Mesenchymal stem cell (in vitro differentiated cells and primary cell): ENCODE results near the gene ACSL3.

ENCODE experiments used
- DNase-seq: peaks from one replicate; pipeline ENCODE4 v3.0.0-alpha.2; 2013
- H2AFZ ChIP-seq: one replicate; pipeline ENCODE4 v1.6.1; 2013; ENCODE audit warnings: low read depth, mild to moderate bottlenecking, control low read depth, inconsistent platforms, low read length, moderate library complexity
- H2AK5ac ChIP-seq: 2 replicates; pipeline ENCODE4 v1.6.1; 2013; ENCODE audit warnings: low read length, moderate library complexity, mild to moderate bottlenecking, inconsistent platforms; ENCODE audit not compliant: severe bottlenecking
- H2BK120ac ChIP-seq: one replicate; pipeline ENCODE4 v1.6.1; 2013; ENCODE audit warnings: low read depth, mild to moderate bottlenecking, inconsistent platforms, low read length, moderate library complexity
- H2BK12ac ChIP-seq, 2 experiments: one replicate each; pipeline ENCODE4 v1.6.1; 2013; ENCODE audit warnings: inconsistent platforms in 2 of 2, low read length in 2 of 2, mild to moderate bottlenecking in 2 of 2, moderate library complexity in 2 of 2, control low read depth in 1 of 2
- H2BK15ac ChIP-seq: one replicate; pipeline ENCODE4 v1.6.1; 2013; ENCODE audit warnings: mild to moderate bottlenecking, low read depth, inconsistent platforms; ENCODE audit not compliant: poor library complexity, severe bottlenecking
- H2BK5ac ChIP-seq: 2 replicates; pipeline ENCODE4 v1.6.1; 2013; ENCODE audit warnings: low read depth, mild to moderate bottlenecking, low read length, control low read depth, inconsistent platforms; ENCODE audit not compliant: poor library complexity, severe bottlenecking
- H3K14ac ChIP-seq, 2 experiments: one replicate each; pipeline ENCODE4 v1.6.1; 2013; ENCODE audit warnings: inconsistent platforms in 2 of 2, low read length in 2 of 2, control low read depth in 1 of 2, mild to moderate bottlenecking in 1 of 2, moderate library complexity in 1 of 2
- H3K18ac ChIP-seq, 2 experiments: one replicate each; pipeline ENCODE4 v1.6.1; 2013; ENCODE audit warnings: inconsistent platforms in 2 of 2, low read length in 2 of 2, control low read depth in 1 of 2, low read depth in 1 of 2, mild to moderate bottlenecking in 1 of 2
- H3K23ac ChIP-seq, 2 experiments: one replicate each; pipeline ENCODE4 v1.6.1; 2013; ENCODE audit warnings: inconsistent platforms in 2 of 2, low read length in 2 of 2, mild to moderate bottlenecking in 2 of 2, moderate library complexity in 2 of 2, control low read depth in 1 of 2
- H3K27ac ChIP-seq: 2 replicates; pipeline ENCODE4 v1.5.1; 2013; ENCODE audit warnings: mild to moderate bottlenecking, moderate library complexity, low read length, control low read depth, inconsistent platforms; ENCODE audit not compliant: poor library complexity, severe bottlenecking
- H3K27me3 ChIP-seq, 2 experiments: 2 replicates each; pipeline versions ENCODE4 v1.6.1 to v1.7.0; 2013; ENCODE audit warnings: low read length in 2 of 2, mild to moderate bottlenecking in 2 of 2, moderate library complexity in 2 of 2, control low read depth in 1 of 2, inconsistent platforms in 1 of 2; ENCODE audit not compliant: control insufficient read depth in 1 of 2, insufficient read depth in 1 of 2
- H3K36me3 ChIP-seq, 2 experiments: 2 replicates each; pipeline versions ENCODE4 v1.6.1 to v1.7.0; 2013; ENCODE audit warnings: low read length in 2 of 2, control low read depth in 1 of 2, inconsistent platforms in 1 of 2, low read depth in 1 of 2, mild to moderate bottlenecking in 1 of 2; ENCODE audit not compliant: insufficient read depth in 2 of 2, control insufficient read depth in 1 of 2
- H3K4ac ChIP-seq, 2 experiments: one replicate each; pipeline ENCODE4 v1.6.1; 2013; ENCODE audit warnings: inconsistent platforms in 2 of 2, low read length in 2 of 2, mild to moderate bottlenecking in 2 of 2, moderate library complexity in 2 of 2, control low read depth in 1 of 2, low read depth in 1 of 2
- H3K4me1 ChIP-seq: 2 replicates; pipeline ENCODE4 v1.6.1; 2013; ENCODE audit warnings: low read depth, low read length, control low read depth; ENCODE audit not compliant: control insufficient read depth, insufficient read depth
- H3K4me2 ChIP-seq: 2 replicates; pipeline ENCODE4 v1.6.1; 2013; ENCODE audit warnings: low read length, mild to moderate bottlenecking, inconsistent platforms; ENCODE audit not compliant: poor library complexity, severe bottlenecking
- H3K4me3 ChIP-seq, 2 experiments: 2 replicates each; pipeline versions ENCODE4 v1.5.1 to v1.7.0; 2013; ENCODE audit warnings: low read length in 2 of 2, mild to moderate bottlenecking in 2 of 2, control low read depth in 1 of 2, low read depth in 1 of 2; ENCODE audit not compliant: insufficient read depth in 1 of 2
- H3K79me1 ChIP-seq: replicated peaks from 2 replicates; pipeline ENCODE4 v1.6.1; 2013; ENCODE audit warnings: mild to moderate bottlenecking, control low read depth, low read length, inconsistent platforms; ENCODE audit not compliant: poor library complexity, severe bottlenecking
- H3K9ac ChIP-seq: 2 replicates; pipeline ENCODE4 v1.7.0; 2013; ENCODE audit warnings: mild to moderate bottlenecking, low read length, moderate library complexity
- H3K9me3 ChIP-seq: 2 replicates; pipeline ENCODE4 v1.7.0; 2013; ENCODE audit warnings: mild to moderate bottlenecking, low read length; ENCODE audit not compliant: control insufficient read depth
- H4K8ac ChIP-seq: one replicate; pipeline ENCODE4 v1.6.1; 2013; ENCODE audit warnings: inconsistent platforms, mild to moderate bottlenecking, low read length, moderate library complexity
- H4K91ac ChIP-seq: one replicate; pipeline ENCODE4 v1.6.1; 2013; ENCODE audit warnings: mild to moderate bottlenecking, low read length, inconsistent platforms
- WGBS: methylation state at CpG from one replicate; pipeline ENCODE4 v1.1.7; 2013; ENCODE audit warnings: mixed read lengths; 5-methylcytosine and 5-hydroxymethylcytosine counted together

The ACSL3 gene

GRCh38 chr2:222887124-222887523, 26.3 kb downstream of the ACSL3 start:
- Histone ChIP-seq H2BK12ac (no peak overlapping the region), H2AFZ (no peak overlapping the region), H2BK5ac (no peak overlapping the region), H3K27ac (no peak overlapping the region), H4K8ac (no peak overlapping the region), H3K18ac (no peak overlapping the region), H2AK5ac (no peak overlapping the region), H3K4me2 (no peak overlapping the region), H3K9ac (no peak overlapping the region), H4K91ac (no peak overlapping the region), H3K27me3 (no peaks in the 10 kb centered on the region), H3K79me1 (peaks cover 17% of the 10 kb centered on the region), H3K4ac (no peak overlapping the region), H2BK120ac (no peak overlapping the region), H3K14ac (no peak overlapping the region), H3K9me3 (no peaks in the 10 kb centered on the region), H3K36me3 (peaks cover 0 to 22% of the 10 kb centered on the region in 2 experiments), H3K4me3 (no peak overlapping the region), H3K23ac (no peak overlapping the region), H2BK15ac (no peak overlapping the region), H3K4me1 (no peaks in the 10 kb centered on the region)
- 100% methylated on average over 1 of the region's 1 CpG for WGBS
- DNase-seq = no peak

GRCh38 chr2:222888716-222889115, 27.9 kb downstream of the ACSL3 start:
- no peak overlapping the region for H3K4me2 ChIP-seq
- H3K79me1 ChIP-seq = peaks cover 19% of the 10 kb centered on the region
- H3K27ac ChIP-seq = no peak overlapping the region
- H2BK15ac ChIP-seq = no peak overlapping the region
- H3K23ac ChIP-seq = no peak overlapping the region
- peaks cover 0 to 22% of the 10 kb centered on the region in 2 experiments for H3K36me3 ChIP-seq
- H2AK5ac ChIP-seq = no peak overlapping the region
- H4K91ac ChIP-seq = no peak overlapping the region
- no peak overlapping the region for H3K9ac ChIP-seq
- H2BK5ac ChIP-seq = no peak overlapping the region
- H2AFZ ChIP-seq = no peak overlapping the region
- no peak overlapping the region for H2BK12ac ChIP-seq
- H3K4me3 ChIP-seq = no peak overlapping the region
- no peaks in the 10 kb centered on the region for H3K9me3 ChIP-seq
- H3K27me3 ChIP-seq = no peaks in the 10 kb centered on the region
- no peak overlapping the region for H3K18ac ChIP-seq
- no peak overlapping the region for H3K4ac ChIP-seq
- no peak overlapping the region for H4K8ac ChIP-seq
- H3K4me1 ChIP-seq = no peaks in the 10 kb centered on the region
- H3K14ac ChIP-seq = no peak overlapping the region
- no peak for DNase-seq
- WGBS = 98% methylated on average over 5 of the region's 7 CpGs
- H2BK120ac ChIP-seq = no peak overlapping the region

- no peak overlapping the region for H3K23ac ChIP-seq
- no peaks in the 10 kb centered on the region for H3K4me1 ChIP-seq
- no peak overlapping the region for H4K91ac ChIP-seq
- H2BK120ac ChIP-seq = no peak overlapping the region
- H3K4me2 ChIP-seq = no peak overlapping the region
- no peaks in the 10 kb centered on the region for H3K9me3 ChIP-seq
- peak overlapping the region in 1 of 2 experiments; percentile 21 for H3K4me3 ChIP-seq
- H3K27ac ChIP-seq = no peak overlapping the region
- H2BK15ac ChIP-seq = no peak overlapping the region
- H3K27me3 ChIP-seq = no peaks in the 10 kb centered on the region
- H2BK12ac ChIP-seq = no peak overlapping the region
- WGBS = 79% methylated on average over 4 of the region's 4 CpGs
- H4K8ac ChIP-seq = no peak overlapping the region
- no peak overlapping the region for H2BK5ac ChIP-seq
- H3K9ac ChIP-seq = peak overlapping the region; percentile 63
- H2AFZ ChIP-seq = no peak overlapping the region
- H3K18ac ChIP-seq = no peak overlapping the region
- DNase-seq = no peak
- H3K14ac ChIP-seq = no peak overlapping the region
- no peak overlapping the region for H2AK5ac ChIP-seq
- H3K4ac ChIP-seq = no peak overlapping the region
- peaks cover 0 to 22% of the 10 kb centered on the region in 2 experiments for H3K36me3 ChIP-seq
- H3K79me1 ChIP-seq = peaks cover 15% of the 10 kb centered on the region
Measured at GRCh38 chr2:222891890-222892289, 31.1 kb downstream of the ACSL3 start.

- Histone ChIP-seq H2AFZ (no peak overlapping the region), H3K4me2 (no peak overlapping the region), H3K4me3 (peak overlapping the region in 1 of 2 experiments; percentile 21), H4K91ac (no peak overlapping the region), H3K27me3 (no peaks in the 10 kb centered on the region), H3K14ac (no peak overlapping the region), H3K36me3 (peaks cover 0 to 22% of the 10 kb centered on the region in 2 experiments), H3K27ac (no peak overlapping the region), H2AK5ac (no peak overlapping the region), H3K23ac (no peak overlapping the region), H3K4ac (no peak overlapping the region), H2BK5ac (no peak overlapping the region), H3K9ac (peak overlapping the region; percentile 63), H3K9me3 (no peaks in the 10 kb centered on the region), H2BK120ac (no peak overlapping the region), H3K18ac (no peak overlapping the region), H2BK12ac (no peak overlapping the region), H3K4me1 (no peaks in the 10 kb centered on the region), H2BK15ac (no peak overlapping the region), H3K79me1 (peaks cover 13% of the 10 kb centered on the region), H4K8ac (no peak overlapping the region)
- DNase-seq = peak; percentile 82
- WGBS = no CpG with 5 or more reads among the region's 2 CpGs
Measured at GRCh38 chr2:222892321-222892720, 31.5 kb downstream of the ACSL3 start.
